ENCODE measurements around the gene NOD2.

DNA sequence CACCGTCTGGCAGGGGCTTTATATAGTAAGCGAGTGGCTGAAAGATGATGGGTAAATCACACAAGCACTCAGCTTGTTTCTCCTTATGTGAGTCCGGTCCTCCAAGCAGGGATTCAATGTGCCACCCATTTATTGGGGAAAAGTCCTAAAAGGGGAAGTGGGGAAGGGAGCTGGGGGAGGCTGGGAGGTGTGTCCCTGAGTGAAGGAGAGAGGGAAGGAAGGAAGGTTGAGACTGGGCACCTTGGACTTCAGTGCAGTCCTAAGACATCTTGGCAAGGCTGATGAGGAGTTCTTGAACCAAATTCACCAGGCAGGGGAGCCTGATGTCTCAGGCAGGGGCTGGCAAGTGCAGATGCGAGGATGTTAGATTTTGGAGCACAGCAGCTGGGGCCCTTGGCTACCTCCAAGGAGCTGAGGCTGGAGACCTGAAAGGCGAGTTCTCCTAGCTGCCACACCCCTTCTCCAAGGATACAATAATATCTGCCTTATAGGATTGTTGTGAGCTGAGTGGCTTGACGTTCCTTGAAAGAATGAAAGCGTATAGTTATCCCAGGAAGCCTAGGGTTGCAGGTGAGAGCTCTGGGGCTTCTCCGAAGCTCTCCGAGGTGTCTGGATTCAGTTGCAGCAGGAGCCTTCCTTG is 25.5 kb downstream of the NOD2 start:
- TF ChIP-seq, protein P1, sequence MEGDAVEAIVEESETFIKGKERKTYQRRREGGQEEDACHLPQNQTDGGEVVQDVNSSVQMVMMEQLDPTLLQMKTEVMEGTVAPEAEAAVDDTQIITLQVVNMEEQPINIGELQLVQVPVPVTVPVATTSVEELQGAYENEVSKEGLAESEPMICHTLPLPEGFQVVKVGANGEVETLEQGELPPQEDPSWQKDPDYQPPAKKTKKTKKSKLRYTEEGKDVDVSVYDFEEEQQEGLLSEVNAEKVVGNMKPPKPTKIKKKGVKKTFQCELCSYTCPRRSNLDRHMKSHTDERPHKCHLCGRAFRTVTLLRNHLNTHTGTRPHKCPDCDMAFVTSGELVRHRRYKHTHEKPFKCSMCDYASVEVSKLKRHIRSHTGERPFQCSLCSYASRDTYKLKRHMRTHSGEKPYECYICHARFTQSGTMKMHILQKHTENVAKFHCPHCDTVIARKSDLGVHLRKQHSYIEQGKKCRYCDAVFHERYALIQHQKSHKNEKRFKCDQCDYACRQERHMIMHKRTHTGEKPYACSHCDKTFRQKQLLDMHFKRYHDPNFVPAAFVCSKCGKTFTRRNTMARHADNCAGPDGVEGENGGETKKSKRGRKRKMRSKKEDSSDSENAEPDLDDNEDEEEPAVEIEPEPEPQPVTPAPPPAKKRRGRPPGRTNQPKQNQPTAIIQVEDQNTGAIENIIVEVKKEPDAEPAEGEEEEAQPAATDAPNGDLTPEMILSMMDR (conservative IDR thresholded peaks at IDR 0.05; ENCODE audit: low read depth, low read length), result no peak
- TF ChIP-seq EZH2 (IDR thresholded peaks at IDR 0.05; ENCODE audit: low read length, unreplicated experiment), result no peak

All from PC-3 (cell line).